Lower lobe of right lung (tissue), 2 donors: Measurements from ENCODE around the gene MANBA. TPM values are rescaled to one million over a fixed set of nuclear protein-coding genes. Genes with fewer than 3 reads are reported as not detected.

ENCODE experiments used
- ATAC-seq, 2 donors: fragments of 200-7000 bp; cut with Tn5 transposase; one replicate each; pipeline ENCODE4 v1.9.1; 2020 to 2022; ENCODE audit warnings: mild to moderate bottlenecking in 2 of 2, moderate library complexity in 2 of 2
- DNase-seq: peaks from one replicate; pipeline ENCODE4 v3.0.0-alpha.2; 2020
- H3K27ac ChIP-seq: fragments of 200-600 bp; one replicate; pipeline ENCODE4 v1.8.0; 2022
- H3K27me3 ChIP-seq: fragments of 200-600 bp; one replicate; pipeline ENCODE4 v1.8.0; 2022; ENCODE audit warnings: low read depth
- H3K36me3 ChIP-seq: fragments of 200-600 bp; one replicate; pipeline ENCODE4 v1.8.0; 2022; ENCODE audit warnings: mild to moderate bottlenecking
- H3K4me1 ChIP-seq: fragments of 200-600 bp; one replicate; pipeline ENCODE4 v1.8.0; 2022
- H3K4me3 ChIP-seq: fragments of 200-600 bp; one replicate; pipeline ENCODE4 v1.8.0; 2022; ENCODE audit warnings: mild to moderate bottlenecking
- H3K9me3 ChIP-seq: fragments of 200-600 bp; one replicate; pipeline ENCODE4 v1.8.0; 2022
- intact Hi-C: fragments of 100-400 bp; cut with DNase I; formaldehyde crosslinking; loops from one replicate; pipeline ENCODE4 v1.11.0; 2022
- total RNA-seq: library from RNA; stranded (reverse); fragmentation: NEBNext Ultra II Directional; extraction: Animal tissue kit (Norgen Biotek cat#: 25700); gene quantifications from one replicate; pipeline ENCODE4 v1.2.1, GENCODE V29; 2021
- TF ChIP-seq, protein P1 (sequence below): fragments of 200-600 bp; IDR thresholded peaks from one replicate; pipeline ENCODE4 v1.8.0; 2022; ENCODE audit warnings: antibody characterized with exemption, mild to moderate bottlenecking
- donor health status: DM: no; HTN: yes; CAD: no; lungs with severe emphysema.

The MANBA gene
- total RNA-seq, 1 donor from 2014 or later = 68.2 TPM

- no peak overlapping the region for H3K4me3 ChIP-seq
- no peaks in the 10 kb centered on the region for H3K4me1 ChIP-seq
- no peaks in the 10 kb centered on the region for H3K27me3 ChIP-seq
- no peak for DNase-seq
- no peak overlapping the region for H3K27ac ChIP-seq
- peak; percentile 53 to 74 for ATAC-seq
- TF ChIP-seq, protein P1, sequence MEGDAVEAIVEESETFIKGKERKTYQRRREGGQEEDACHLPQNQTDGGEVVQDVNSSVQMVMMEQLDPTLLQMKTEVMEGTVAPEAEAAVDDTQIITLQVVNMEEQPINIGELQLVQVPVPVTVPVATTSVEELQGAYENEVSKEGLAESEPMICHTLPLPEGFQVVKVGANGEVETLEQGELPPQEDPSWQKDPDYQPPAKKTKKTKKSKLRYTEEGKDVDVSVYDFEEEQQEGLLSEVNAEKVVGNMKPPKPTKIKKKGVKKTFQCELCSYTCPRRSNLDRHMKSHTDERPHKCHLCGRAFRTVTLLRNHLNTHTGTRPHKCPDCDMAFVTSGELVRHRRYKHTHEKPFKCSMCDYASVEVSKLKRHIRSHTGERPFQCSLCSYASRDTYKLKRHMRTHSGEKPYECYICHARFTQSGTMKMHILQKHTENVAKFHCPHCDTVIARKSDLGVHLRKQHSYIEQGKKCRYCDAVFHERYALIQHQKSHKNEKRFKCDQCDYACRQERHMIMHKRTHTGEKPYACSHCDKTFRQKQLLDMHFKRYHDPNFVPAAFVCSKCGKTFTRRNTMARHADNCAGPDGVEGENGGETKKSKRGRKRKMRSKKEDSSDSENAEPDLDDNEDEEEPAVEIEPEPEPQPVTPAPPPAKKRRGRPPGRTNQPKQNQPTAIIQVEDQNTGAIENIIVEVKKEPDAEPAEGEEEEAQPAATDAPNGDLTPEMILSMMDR = no peak
- no peaks in the 10 kb centered on the region for H3K36me3 ChIP-seq
- H3K9me3 ChIP-seq = no peaks in the 10 kb centered on the region
- intact Hi-C loops = no loop called here
Measured at GRCh38 chr4:102780476-102781144, 19.8 kb upstream of the MANBA start.

GRCh38 chr4:102779204-102779603, 18.4 kb upstream of the MANBA start:
- ATAC-seq (peak in 1 of 2 donors; percentile 7), DNase-seq (no peak)
- H3K36me3 ChIP-seq = no peaks in the 10 kb centered on the region
- intact Hi-C loops = no loop called here
- TF ChIP-seq, protein P1 = no peak
- H3K4me3 ChIP-seq = no peak overlapping the region
- no peak overlapping the region for H3K27ac ChIP-seq
- no peaks in the 10 kb centered on the region for H3K9me3 ChIP-seq
- H3K27me3 ChIP-seq = no peaks in the 10 kb centered on the region
- no peaks in the 10 kb centered on the region for H3K4me1 ChIP-seq

GRCh38 chr4:102778720-102779119, 18.0 kb upstream of the MANBA start:
- Histone ChIP-seq H3K27me3 (no peaks in the 10 kb centered on the region), H3K36me3 (no peaks in the 10 kb centered on the region), H3K9me3 (no peaks in the 10 kb centered on the region), H3K4me3 (no peak overlapping the region), H3K4me1 (no peaks in the 10 kb centered on the region), H3K27ac (no peak overlapping the region)
- ATAC-seq = peak; percentile 59 to 80
- DNase-seq = no peak
- TF ChIP-seq, protein P1 = no peak
- intact Hi-C loops = no loop called here

- DNase-seq (no peak), ATAC-seq (no peak)
- TF ChIP-seq, protein P1 = no peak
- H3K27ac ChIP-seq = no peak overlapping the region
- H3K36me3 ChIP-seq = no peaks in the 10 kb centered on the region
- no peak overlapping the region for H3K4me3 ChIP-seq
- intact Hi-C loops = no loop called here
- no peaks in the 10 kb centered on the region for H3K9me3 ChIP-seq
- H3K27me3 ChIP-seq = no peaks in the 10 kb centered on the region
- H3K4me1 ChIP-seq = no peaks in the 10 kb centered on the region
Measured at GRCh38 chr4:102775805-102776204, 15.0 kb upstream of the MANBA start.

GRCh38 chr4:102774254-102774653, 13.5 kb upstream of the MANBA start:
- H3K4me3 ChIP-seq = no peak overlapping the region
- DNase-seq (no peak), ATAC-seq (no peak)
- TF ChIP-seq, protein P1 = no peak
- H3K27me3 ChIP-seq = no peaks in the 10 kb centered on the region
- no peaks in the 10 kb centered on the region for H3K4me1 ChIP-seq
- intact Hi-C loops = no loop called here
- no peaks in the 10 kb centered on the region for H3K36me3 ChIP-seq
- H3K9me3 ChIP-seq = no peaks in the 10 kb centered on the region
- H3K27ac ChIP-seq = no peak overlapping the region
